Testis (tissue), 3 donors: ENCODE data around the gene PRKAG3. TPM values are rescaled to one million over a fixed set of nuclear protein-coding genes. Genes with fewer than 3 reads are reported as not detected.

ENCODE experiments used
- DNase-seq: peaks from one replicate; pipeline ENCODE4 v3.0.0-alpha.2; 2019
- H3K27ac ChIP-seq, 2 donors: fragments of 200-600 bp; sonication (generic); one replicate each; pipeline ENCODE4 v1.5.1; 2019
- H3K27me3 ChIP-seq: fragments of 200-600 bp; sonication (generic); one replicate; pipeline ENCODE4 v1.5.1; 2019
- H3K36me3 ChIP-seq: fragments of 200-600 bp; sonication (generic); one replicate; pipeline ENCODE4 v1.5.1; 2017; ENCODE audit warnings: low read depth; ENCODE audit errors: missing control alignments
- H3K4me1 ChIP-seq: fragments of 200-600 bp; sonication (generic); one replicate; pipeline ENCODE4 v1.5.1; 2019
- H3K4me3 ChIP-seq, 2 donors: fragments of 200-600 bp; sonication (generic); one replicate each; pipeline ENCODE4 v1.5.1; 2017 to 2019
- H3K9me3 ChIP-seq: fragments of 200-600 bp; sonication (generic); one replicate; pipeline ENCODE4 v1.5.1; 2017
- CTCF ChIP-seq, 3 experiments: fragments of 450-650 bp in 2 of 3; fragments of 200-600 bp in 1 of 3; sonication (generic) in 1 of 3; IDR thresholded peaks; one replicate each; pipeline ENCODE4 v1.5.1; 2016 to 2019; ENCODE audit warnings: antibody characterized with exemption in 3 of 3, mild to moderate bottlenecking in 2 of 3, moderate library complexity in 1 of 3
- POLR2A ChIP-seq: fragments of 450-650 bp; IDR thresholded peaks from one replicate; pipeline ENCODE4 v1.6.1; 2017; ENCODE audit warnings: antibody characterized with exemption, mild to moderate bottlenecking, moderate library complexity
- WGBS, 2 donors: methylation state at CpG; one replicate each; pipeline ENCODE4 v1.1.5; 2018; 5-methylcytosine and 5-hydroxymethylcytosine counted together
- intact Hi-C: fragments of 100-400 bp; cut with DNase I; formaldehyde crosslinking; loops from one replicate; pipeline ENCODE4 v1.15.1; 2023; ENCODE audit warnings: low total_unique reads
- polyA plus RNA-seq: library from polyadenylated mRNA; stranded (reverse); fragments of 350-450 nt; fragmentation: Illumina TruSeq; extraction: RNeasy Lipid Tissue Mini Kit (QIAGEN cat#74804); gene quantifications from one replicate; pipeline ENCODE4 v1.2.3, GENCODE V29; 2014; ENCODE audit warnings: low read depth, low replicate concordance; ENCODE audit not compliant: insufficient read depth
- total RNA-seq, 2 donors: library from RNA; depleted of rRNA; stranded (reverse); fragments of >200 nt; gene quantifications; one replicate each; pipeline ENCODE4 v1.2.3, GENCODE V29; 2016

The PRKAG3 gene
- total and polyA plus RNA-seq, 3 donors from 2014 or later: 0.25 to 0.40 (median 0.39) TPM

- Histone ChIP-seq H3K27me3 (no peaks in the 10 kb centered on the region), H3K9me3 (no peaks in the 10 kb centered on the region), H3K4me3 (no peak overlapping the region), H3K27ac (no peak overlapping the region), H3K36me3 (no peaks in the 10 kb centered on the region), H3K4me1 (peaks cover 24% of the 10 kb centered on the region)
- TF ChIP-seq POLR2A (no peak), CTCF (IDR thresholded peaks at IDR 0.05) (peak; percentile 87 to 94 (median 88))
- intact Hi-C loops: no loop called here
- WGBS, 2 donors: 5% methylated on average over 3 of the region's 3 CpGs
- DNase-seq: peak; percentile 82
These were observed 45.1 kb upstream of the PRKAG3 start for GRCh38 chr2:218876562-218877219.

DNA sequence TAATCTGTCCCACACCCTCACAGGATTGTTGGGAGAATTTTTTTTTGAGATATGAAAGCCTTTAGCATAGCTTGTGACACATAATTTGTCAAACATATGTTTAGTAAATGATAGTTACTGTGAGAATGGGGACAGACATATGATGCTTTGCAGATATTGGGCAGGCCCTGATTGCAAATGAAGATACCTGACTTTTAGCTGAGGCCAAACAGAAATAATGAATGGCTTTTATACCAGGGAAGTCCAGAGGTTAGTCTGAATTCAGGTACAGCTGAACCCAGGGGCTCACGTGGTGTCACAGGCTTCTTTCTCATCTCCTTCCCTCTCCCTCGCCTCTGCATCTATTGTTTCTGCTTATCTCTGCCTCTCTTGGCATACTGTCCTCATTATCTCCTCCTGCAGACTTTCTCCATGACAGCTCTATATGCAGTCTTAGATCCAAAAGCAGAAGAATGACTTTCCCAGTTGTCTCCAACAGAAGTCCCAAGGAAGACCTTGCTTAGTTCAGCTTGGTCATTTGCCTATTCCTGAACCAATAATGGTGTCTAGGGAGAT, 44.2 kb upstream of the PRKAG3 start:
- intact Hi-C loops: no loop called here
- no peak for DNase-seq
- Histone ChIP-seq H3K36me3 (no peaks in the 10 kb centered on the region), H3K27me3 (no peaks in the 10 kb centered on the region), H3K9me3 (no peaks in the 10 kb centered on the region), H3K4me3 (no peak overlapping the region), H3K4me1 (peaks cover 28% of the 10 kb centered on the region), H3K27ac (no peak overlapping the region)
- TF ChIP-seq CTCF (IDR thresholded peaks at IDR 0.05): no peak
- TF ChIP-seq POLR2A: no peak
- WGBS, 2 donors: 52 to 59% methylated on average over 2 of the region's 2 CpGs

GRCh38 chr2:218873359-218874194, 42.0 kb upstream of the PRKAG3 start:
- H3K27ac ChIP-seq: no peak overlapping the region
- H3K36me3 ChIP-seq: no peaks in the 10 kb centered on the region
- H3K4me3 ChIP-seq: peak overlapping the region in 1 of 2 donors; percentile 26
- peaks cover 22% of the 10 kb centered on the region for H3K4me1 ChIP-seq
- no peaks in the 10 kb centered on the region for H3K27me3 ChIP-seq
- no peaks in the 10 kb centered on the region for H3K9me3 ChIP-seq
- 25 to 33% methylated on average over 47 to 81 of the region's 86 CpGs for WGBS, 2 donors
- TF ChIP-seq CTCF (IDR thresholded peaks at IDR 0.05): no peak
- no peak for TF ChIP-seq POLR2A
- intact Hi-C loops: no loop called here
- no peak for DNase-seq

- H3K4me1 ChIP-seq: peaks cover 28% of the 10 kb centered on the region
- intact Hi-C loops: no loop called here
- 34 to 50% methylated on average over 21 to 22 of the region's 22 CpGs for WGBS, 2 donors
- H3K9me3 ChIP-seq: no peaks in the 10 kb centered on the region
- H3K27me3 ChIP-seq: no peaks in the 10 kb centered on the region
- H3K4me3 ChIP-seq: peak overlapping the region in 1 of 2 donors; percentile 26
- no peaks in the 10 kb centered on the region for H3K36me3 ChIP-seq
- H3K27ac ChIP-seq: no peak overlapping the region
- no peak for TF ChIP-seq CTCF (IDR thresholded peaks at IDR 0.05)
- TF ChIP-seq POLR2A: no peak
- DNase-seq: no peak
These were observed 41.2 kb upstream of the PRKAG3 start for GRCh38 chr2:218872645-218873358.
